Medulla oblongata (tissue), 1 donor: ENCODE results near the gene IL31RA.
"Not testable (repeated sequence)": the region's sequence is repeated elsewhere in the genome, so short reads cannot be mapped to it uniquely, and the experiment has no call there.

Experiments
- DNase-seq: peaks from one replicate; pipeline ENCODE4 v3.0.0-alpha.2; 2015; ENCODE audit errors: extremely low spot score

The IL31RA gene

GRCh38 chr5:55850839-55851674 lies at the start of gene IL31RA:
Gene IL31RA, plus strand, starts transcription at chr5:55851357. Its CDS starts 214 bp downstream, at chr5:55851571.
- DNase-seq = no peak

GRCh38 chr5:55808814-55809213 lies 42.3 kb upstream of the IL31RA start:
- not testable (repeated sequence) for DNase-seq

GRCh38 chr5:55815939-55816338 lies 35.2 kb upstream of the IL31RA start:
- not testable (repeated sequence) for DNase-seq

- DNase-seq = no peak
Observed at GRCh38 chr5:55816342-55816741, 34.8 kb upstream of the IL31RA start.

- no peak for DNase-seq
Observed at GRCh38 chr5:55817030-55817429, 34.1 kb upstream of the IL31RA start.

GRCh38 chr5:55820488-55820887 lies 30.7 kb upstream of the IL31RA start:
- DNase-seq = no peak

- DNase-seq = no peak
Observed at GRCh38 chr5:55821731-55822512, 29.2 kb upstream of the IL31RA start.

GRCh38 chr5:55823151-55823796 lies 27.9 kb upstream of the IL31RA start:
- no peak for DNase-seq

DNA sequence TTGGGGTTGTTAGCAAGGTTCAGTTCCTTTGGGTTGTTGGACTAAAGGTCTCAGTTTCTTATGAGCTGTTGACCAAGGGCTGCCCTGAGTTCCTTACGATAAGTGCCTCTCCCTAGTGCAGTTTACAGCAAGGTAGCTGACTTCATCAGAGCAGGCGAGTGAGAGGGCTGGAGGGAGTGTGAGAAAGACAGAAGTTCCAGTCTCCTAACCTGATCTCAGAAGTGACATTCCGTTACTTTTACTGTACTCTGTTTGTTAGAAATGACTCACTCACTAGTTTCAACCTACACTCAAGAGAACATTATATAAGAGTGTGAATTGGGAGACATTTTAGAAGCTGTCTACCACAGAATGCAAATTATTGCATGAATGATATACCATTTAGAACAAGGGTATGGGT lies 21.2 kb upstream of the IL31RA start:
- no peak for DNase-seq

DNA sequence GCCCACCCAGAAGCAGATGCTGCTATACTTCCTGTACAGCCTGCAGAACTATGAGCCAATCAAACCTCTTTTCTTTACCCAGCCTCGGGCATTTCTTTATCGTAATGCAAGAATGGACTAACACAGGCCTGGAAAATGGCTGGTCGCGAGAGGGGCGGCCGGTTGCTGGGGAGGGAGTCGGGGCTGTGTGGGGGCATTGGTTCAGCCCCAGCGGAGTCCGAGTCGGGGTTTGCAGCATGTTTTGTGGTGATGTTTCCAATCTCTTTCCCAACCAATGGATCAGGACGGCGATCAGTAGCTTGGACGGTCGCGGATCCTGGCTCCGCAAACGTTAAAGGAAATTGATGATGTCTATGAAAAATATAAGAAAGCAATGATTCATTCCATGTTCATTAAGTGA lies 18.7 kb upstream of the IL31RA start:
- no peak for DNase-seq

- no peak for DNase-seq
Observed at GRCh38 chr5:55836191-55836590, 15.0 kb upstream of the IL31RA start.

- no peak for DNase-seq
Observed at GRCh38 chr5:55841976-55842375, 9.2 kb upstream of the IL31RA start.

GRCh38 chr5:55847837-55848236 lies 3.3 kb upstream of the IL31RA start:
- DNase-seq = no peak

DNA sequence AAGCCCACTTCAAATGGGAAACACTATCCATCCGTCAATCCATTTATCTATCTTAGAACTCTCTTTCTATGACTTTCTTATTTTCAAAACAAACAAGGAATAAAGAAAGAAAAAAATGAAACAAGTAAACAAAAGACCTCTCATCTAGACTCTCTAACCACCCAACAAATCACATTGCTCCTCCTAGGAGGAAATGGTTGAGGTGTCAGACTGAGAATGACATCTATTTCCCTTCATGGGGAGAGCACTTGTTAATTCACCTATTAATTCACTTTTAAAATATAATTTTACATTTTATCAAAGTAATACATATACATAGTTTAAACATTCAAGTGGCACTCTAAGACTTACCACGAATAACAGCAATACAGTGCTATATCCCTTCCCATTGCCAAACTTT lies 2.4 kb upstream of the IL31RA start:
- no peak for DNase-seq

DNA sequence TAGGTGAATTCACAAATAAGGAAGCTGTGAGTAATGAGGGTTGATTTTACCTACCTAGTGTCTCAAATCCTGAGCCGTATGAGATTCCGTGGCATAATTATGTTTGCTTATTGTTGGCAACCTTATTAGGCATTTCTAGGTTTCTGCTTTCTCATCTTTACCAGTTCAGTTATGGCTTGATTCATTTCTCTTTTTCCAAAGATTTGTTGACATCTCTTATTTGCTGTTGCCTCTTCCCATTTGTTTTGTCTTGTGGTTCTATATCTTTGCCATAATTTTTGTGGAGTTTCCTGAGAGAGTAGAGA lies 470 bp downstream of the IL31RA start:
- DNase-seq = no peak

DNA sequence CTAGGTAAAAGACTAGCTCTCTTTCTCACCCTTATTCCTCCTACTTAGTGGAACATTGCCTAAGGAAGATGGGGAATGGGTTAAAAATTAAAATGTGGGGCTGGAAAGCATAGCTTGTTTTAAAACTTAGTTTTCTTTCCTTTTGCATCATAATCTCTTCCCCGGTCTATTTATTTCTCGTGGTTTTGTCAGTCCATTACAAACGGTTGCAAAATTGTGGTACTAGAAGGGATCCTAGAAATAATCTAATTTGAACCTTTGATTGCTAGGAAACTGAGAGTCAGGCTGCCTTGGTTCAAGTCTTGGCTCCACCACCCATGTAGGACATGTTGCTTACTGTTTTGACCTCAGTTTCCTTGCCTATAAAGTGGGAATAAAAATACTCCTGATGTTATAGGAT lies 1.3 kb downstream of the IL31RA start:
- no peak for DNase-seq

GRCh38 chr5:55853041-55853670 lies 2.0 kb downstream of the IL31RA start:
- no peak for DNase-seq

GRCh38 chr5:55853818-55854217 lies 2.7 kb downstream of the IL31RA start:
- no peak for DNase-seq

DNA sequence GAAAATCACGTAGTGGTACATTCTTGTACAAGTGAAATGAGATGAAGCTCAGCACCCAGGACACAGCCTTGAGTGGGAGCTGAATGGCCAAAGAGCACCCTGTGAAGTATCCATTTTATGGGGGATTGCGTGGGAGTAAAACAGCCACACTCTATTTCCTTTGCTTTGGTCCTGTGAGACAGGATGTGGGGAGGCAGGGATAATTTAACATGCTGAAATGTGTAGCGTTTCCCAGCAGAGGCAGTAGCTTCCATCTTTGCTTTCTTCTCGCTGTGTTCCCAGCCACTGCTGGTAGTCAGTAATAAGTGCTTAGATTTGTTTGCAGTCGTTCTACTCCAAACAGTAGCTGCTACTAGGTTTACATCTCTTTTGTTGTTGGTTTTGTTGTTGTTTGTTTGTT lies 4.4 kb downstream of the IL31RA start:
- no peak for DNase-seq

GRCh38 chr5:55856516-55857246 lies 5.5 kb downstream of the IL31RA start:
- no peak for DNase-seq

DNA sequence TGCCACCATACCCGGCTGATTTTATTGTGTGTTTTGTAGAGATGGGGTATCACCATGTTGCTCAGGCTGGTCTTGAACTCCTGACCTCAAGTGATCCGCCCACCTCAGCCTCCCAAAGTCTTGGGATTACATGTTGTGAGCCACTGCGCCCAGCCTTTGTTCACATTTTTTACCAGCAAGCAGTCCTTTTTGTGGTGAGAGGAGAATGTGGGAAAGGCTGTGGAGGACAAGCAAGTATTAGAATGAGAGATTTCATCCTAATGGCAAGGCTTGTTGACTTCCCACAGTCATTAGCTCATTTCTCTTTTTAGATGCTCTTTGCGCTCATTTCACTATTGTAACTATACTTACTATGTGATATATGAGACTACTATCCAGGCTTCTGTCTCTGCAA lies 6.1 kb downstream of the IL31RA start:
- DNase-seq = no peak

- no peak for DNase-seq
Observed at GRCh38 chr5:55858104-55858503, 6.9 kb downstream of the IL31RA start.
